MCF 10A (cell line): ENCODE measurements around the gene NKAIN1. TPM values are rescaled to one million over a fixed set of nuclear protein-coding genes. Genes with fewer than 3 reads are reported as not detected.
"Not testable (repeated sequence)": the region's sequence is repeated elsewhere in the genome, so short reads cannot be mapped to it uniquely, and the experiment has no call there.

Experiments used
- Bru-seq: library from RNA; stranded (reverse); fragments of 400-500 nt; gene quantifications from one replicate; lab custom pipeline; 2021; lab: Mats Ljungman, UMichigan
- BruChase-seq, 2 experiments: library from RNA; stranded (reverse); fragments of 400-500 nt; gene quantifications; one replicate each; lab custom pipeline; 2021; lab: Mats Ljungman, UMichigan
- BruUV-seq: library from RNA; stranded (reverse); fragments of 400-500 nt; replicated peaks from 2 replicates; lab custom pipeline; 2021; lab: Mats Ljungman, UMichigan
- CTCF ChIA-PET: fragments of 300-600 bp; sonication (Branson Sonifier 250); formaldehyde crosslinking; extraction: SDS; loops from one replicate; lab custom pipeline; 2021; ENCODE audit warnings: antibody characterized with exemption, inconsistent platforms; lab: Yijun Ruan, JAX
- POLR2A ChIA-PET: fragments of 300-600, 350-650 bp; sonication (Branson Sonifier 250); formaldehyde crosslinking; extraction: SDS; loops from one replicate; lab custom pipeline; 2020; ENCODE audit warnings: antibody characterized with exemption, inconsistent platforms; lab: Yijun Ruan, JAX
- DNase-seq: peaks from one replicate; pipeline ENCODE4 v3.0.0-alpha.2; 2018; ENCODE audit not compliant: unreplicated experiment
- H3K27ac Mint-ChIP-seq: one replicate; pipeline ENCODE4 v1.8.0; 2022; ENCODE audit warnings: mild to moderate bottlenecking, low read depth, mixed read lengths; ENCODE audit not compliant: unreplicated experiment
- H3K27me3 Mint-ChIP-seq: one replicate; pipeline ENCODE4 v1.8.0; 2022; ENCODE audit warnings: mixed read lengths; ENCODE audit not compliant: insufficient read depth, unreplicated experiment
- H3K36me3 Mint-ChIP-seq: one replicate; pipeline ENCODE4 v1.8.0; 2022; ENCODE audit warnings: mild to moderate bottlenecking, moderate library complexity, mixed read lengths; ENCODE audit not compliant: insufficient read depth, unreplicated experiment
- H3K4me1 Mint-ChIP-seq: one replicate; pipeline ENCODE4 v1.8.0; 2022; ENCODE audit warnings: mixed read lengths; ENCODE audit not compliant: insufficient read depth, unreplicated experiment
- H3K4me3 Mint-ChIP-seq: one replicate; pipeline ENCODE4 v1.8.0; 2022; ENCODE audit warnings: mild to moderate bottlenecking, moderate library complexity, mixed read lengths; ENCODE audit not compliant: unreplicated experiment
- H3K9me3 Mint-ChIP-seq: one replicate; pipeline ENCODE4 v1.8.0; 2022; ENCODE audit warnings: mixed read lengths; ENCODE audit not compliant: unreplicated experiment
- CTCF ChIP-seq: fragments of 200-600 bp; IDR thresholded peaks from one replicate; pipeline ENCODE4 v1.8.0; 2022; ENCODE audit warnings: antibody characterized with exemption, mild to moderate bottlenecking; ENCODE audit not compliant: unreplicated experiment
- intact Hi-C: fragments of 100-400 bp; cut with micrococcal nuclease; formaldehyde crosslinking; loops from 2 replicates; pipeline ENCODE4 v1.14.1; 2022
- long read RNA-seq: library from polyadenylated mRNA; stranded (forward); transcript quantifications from one replicate; pipeline ENCODE4 v2.0.0, GENCODE V29; 2022
- total RNA-seq: library from RNA; stranded (reverse); gene quantifications from 2 replicates; pipeline ENCODE4 v1.2.3, GENCODE V29; 2022

The NKAIN1 gene
- total RNA-seq, result 0.12 TPM in 1 of 2 replicates, not detected in the other
- Bru-seq, nascent RNA, result percentile 9 among the genes with signal in this experiment
- percentile 11 among the genes with signal in this experiment for BruChase-seq, experiment 1, labeled RNA remaining after a 6-hour chase
- BruChase-seq, experiment 2, labeled RNA remaining after a 2-hour chase, result percentile 10 among the genes with signal in this experiment
- long read RNA-seq, result 0 reads

DNA sequence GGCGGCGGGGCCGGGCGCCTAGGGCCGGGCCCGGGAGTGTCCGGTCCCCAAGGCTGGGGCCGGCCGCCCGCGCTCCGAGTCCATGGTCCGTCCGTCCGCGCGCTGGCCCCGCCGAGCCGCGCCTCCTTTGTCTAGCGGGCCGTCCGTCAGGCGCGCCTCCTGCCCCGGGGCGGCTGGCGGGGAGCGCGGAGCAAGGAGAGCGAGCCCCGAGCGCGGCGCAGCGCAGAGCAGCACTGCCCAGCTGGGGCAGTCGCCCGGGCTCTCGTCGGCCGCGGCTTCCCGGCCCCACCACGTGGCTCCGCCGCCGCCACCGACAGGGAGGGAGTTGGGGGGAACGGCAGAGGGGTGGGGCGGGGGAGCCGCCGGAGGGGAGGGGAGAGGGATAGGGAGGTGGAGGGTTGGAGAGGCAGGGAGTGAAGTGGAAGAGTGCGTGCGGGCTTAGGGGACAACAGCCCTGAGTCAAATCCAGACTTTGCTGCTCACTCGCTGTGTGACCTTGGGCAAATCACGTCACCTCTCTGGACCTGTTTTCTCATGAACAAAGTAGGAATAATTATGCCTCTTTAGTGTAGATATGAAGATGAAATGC lies at the start of gene NKAIN1:
Gene NKAIN1, minus strand, starts transcription at position 235 of the 589 bp plus-strand sequence. CDS start 340 bp downstream, outside the sequence.
- no peaks in the 10 kb centered on the region for H3K9me3 Mint-ChIP-seq
- CTCF ChIA-PET, result no interaction called here
- no TSS peak for BruUV-seq
- peaks cover 60% of the 10 kb centered on the region for H3K27me3 Mint-ChIP-seq
- intact Hi-C loops, result no loop called here
- H3K27ac Mint-ChIP-seq, result no peak within 1 kb of the TSS
- peak within 1 kb of the TSS; percentile 68 for H3K4me3 Mint-ChIP-seq
- no peaks in the 10 kb centered on the region for H3K36me3 Mint-ChIP-seq
- no peak for TF ChIP-seq CTCF
- DNase-seq, result peak; percentile 18
- peaks cover 7% of the 10 kb centered on the region for H3K4me1 Mint-ChIP-seq
- POLR2A ChIA-PET, result interaction anchor here (0.7 kb wide), 1 partner anchor 11 kb away, joined by 3 read pairs; no protein-coding TSS in a partner anchor

DNA sequence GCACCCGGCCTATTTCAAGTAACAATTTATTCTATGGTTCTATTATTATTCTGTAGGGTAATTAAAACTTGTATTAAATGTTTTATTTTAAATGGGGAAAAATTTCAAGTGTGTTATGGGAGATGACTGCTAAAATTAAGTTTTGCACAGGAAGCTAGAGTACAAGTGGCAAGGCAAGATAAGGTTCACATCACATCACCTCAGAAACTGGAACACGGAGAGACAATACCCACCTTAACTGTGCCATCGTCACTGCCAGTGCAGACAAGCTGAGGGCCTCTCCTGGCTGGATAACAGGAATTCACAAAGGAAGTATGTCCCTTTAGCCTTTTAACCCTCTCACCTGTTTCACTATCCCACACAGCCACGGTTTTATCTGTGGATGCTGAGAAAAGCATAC lies 49.3 kb upstream of the NKAIN1 start:
- no peak for DNase-seq
- BruUV-seq, result no TSS peak
- Mint-ChIP-seq H3K4me3 (no peak overlapping the region), H3K9me3 (no peaks in the 10 kb centered on the region), H3K27me3 (no peaks in the 10 kb centered on the region), H3K36me3 (peaks cover 74% of the 10 kb centered on the region), H3K27ac (no peak overlapping the region), H3K4me1 (no peaks in the 10 kb centered on the region)
- POLR2A ChIA-PET, result no interaction called here
- no peak for TF ChIP-seq CTCF
- CTCF ChIA-PET, result interaction anchor here (0.6 to 1.2 kb wide), 2 partner anchors 12 to 232 kb away, joined by 3 to 4 read pairs; no protein-coding TSS in a partner anchor
- intact Hi-C loops, result no loop called here

DNA sequence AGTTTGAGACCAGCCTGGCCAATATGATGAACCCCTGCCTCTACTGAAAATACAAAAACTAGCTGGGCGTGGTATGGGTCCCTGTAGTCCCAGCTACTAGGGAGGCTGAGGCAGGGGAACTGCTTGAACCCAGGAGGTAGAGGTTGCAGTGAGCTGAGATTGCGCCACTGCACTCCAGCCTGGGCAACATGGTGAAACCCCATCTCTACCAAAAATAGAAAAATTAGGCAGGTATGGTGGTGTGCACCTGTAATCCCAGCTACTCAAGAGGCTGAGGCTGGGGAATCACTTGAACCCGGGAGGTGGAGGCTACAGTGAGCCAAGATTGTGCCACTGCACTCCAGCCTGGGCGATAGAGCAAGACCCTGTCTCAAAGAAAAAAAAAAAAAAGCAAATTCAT lies 48.1 kb upstream of the NKAIN1 start:
- DNase-seq, H3K4me1 Mint-ChIP-seq, H3K9me3 Mint-ChIP-seq, intact Hi-C loops, H3K27ac Mint-ChIP-seq, BruUV-seq, H3K27me3 Mint-ChIP-seq, H3K4me3 Mint-ChIP-seq: not testable (repeated sequence)
- ChIA-PET POLR2A (interaction anchor here (0.7 to 1.5 kb wide), 4 partner anchors 9 to 96 kb away, joined by 3 to 8 read pairs (median 3); partner anchors contain the start of genes SNRNP40 and ZCCHC17), CTCF (interaction anchor here (1.0 kb wide), 1 partner anchor 103 kb away, joined by 3 read pairs; no protein-coding TSS in a partner anchor)
- peaks cover 75% of the 10 kb centered on the region for H3K36me3 Mint-ChIP-seq

GRCh38 chr1:31282426-31282825 lies 42.7 kb upstream of the NKAIN1 start:
- ChIA-PET POLR2A (interaction anchor here (0.7 to 2.1 kb wide), 3 partner anchors 10 to 18 kb away, joined by 3 to 9 read pairs (median 3); partner anchors contain the start of genes SNRNP40 and ZCCHC17), CTCF (interaction anchor here (1.4 kb wide), 1 partner anchor 98 kb away, joined by 3 read pairs; no protein-coding TSS in a partner anchor)
- BruUV-seq, H3K4me1 Mint-ChIP-seq, H3K9me3 Mint-ChIP-seq, H3K27me3 Mint-ChIP-seq, intact Hi-C loops, DNase-seq, H3K4me3 Mint-ChIP-seq: not testable (repeated sequence)
- Mint-ChIP-seq H3K36me3 (peaks cover 80% of the 10 kb centered on the region), H3K27ac (peak overlapping the region; percentile 25)
